DMS 273 treated with DMSO at 0.1 percent for 48 hours (cell line): ENCODE results near the gene ASXL2.
"Not testable (repeated sequence)": the region's sequence is repeated elsewhere in the genome, so short reads cannot be mapped to it uniquely, and the experiment has no call there.

Experiments used
- DNase-seq: peaks from one replicate; lab custom pipeline; 2025; lab: John Stamatoyannopoulos, UW

The ASXL2 gene

DNA sequence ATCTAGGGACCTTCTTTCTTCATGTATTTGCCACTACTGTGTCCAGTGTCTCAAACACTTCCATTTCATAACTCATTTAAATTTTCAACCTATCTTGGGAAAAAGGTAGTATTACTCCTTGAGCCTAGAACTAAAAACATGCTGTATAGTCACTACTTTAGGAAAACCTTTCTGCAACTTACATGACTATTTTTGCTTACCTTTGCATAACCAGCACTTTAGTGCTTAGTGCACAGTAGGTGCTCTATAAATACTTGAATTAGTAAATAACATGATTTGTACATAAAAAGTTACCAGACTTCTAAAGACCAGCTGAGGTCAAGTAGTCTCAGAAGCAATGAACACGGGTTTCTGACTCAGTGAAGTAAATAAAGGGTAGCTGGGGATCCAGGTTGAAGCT is 142.5 kb downstream of the ASXL2 start:
- no peak for DNase-seq

- DNase-seq = no peak
These were observed 149.7 kb downstream of the ASXL2 start for GRCh38 chr2:25728559-25728958.

DNA sequence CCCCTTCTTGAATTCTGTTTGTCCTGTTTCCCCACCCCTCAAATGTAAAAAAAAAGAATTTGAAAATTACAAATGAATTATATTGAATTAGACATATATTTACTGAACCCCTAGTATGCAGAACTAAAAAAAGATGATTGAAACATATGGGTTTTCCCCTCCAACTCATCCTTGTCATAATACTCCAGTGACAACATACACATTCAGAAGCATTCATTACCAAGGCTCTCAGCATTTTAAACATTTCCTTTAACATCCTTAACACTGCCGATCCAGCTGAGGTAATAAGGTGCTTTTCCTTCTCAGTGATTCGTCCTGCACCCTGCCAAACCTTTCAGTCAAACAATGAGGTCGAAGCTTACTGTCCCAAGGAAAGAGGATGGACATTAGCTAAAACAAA is 151.8 kb downstream of the ASXL2 start:
- DNase-seq = no peak

DNA sequence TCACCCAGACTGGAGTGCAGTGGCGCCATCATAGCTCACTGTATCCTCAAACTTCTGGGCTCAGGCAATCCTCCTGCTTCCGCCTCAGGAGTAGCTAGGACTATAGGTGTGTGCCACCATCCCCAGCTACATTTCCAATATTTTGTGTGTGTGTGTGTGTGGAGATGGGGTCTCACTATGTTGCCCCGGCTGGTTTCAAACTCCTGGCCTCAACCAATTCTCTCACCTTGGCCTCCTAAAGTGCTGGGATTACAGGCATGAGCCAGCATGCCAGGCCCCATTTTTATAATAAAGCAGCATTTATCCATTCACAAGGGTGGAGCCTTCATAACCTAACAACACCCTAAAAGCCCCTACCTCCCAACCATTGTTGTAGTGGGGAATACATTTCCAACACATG is 152.4 kb downstream of the ASXL2 start:
- DNase-seq = no peak

GRCh38 chr2:25724756-25725155 is 153.5 kb downstream of the ASXL2 start:
- no peak for DNase-seq

DNA sequence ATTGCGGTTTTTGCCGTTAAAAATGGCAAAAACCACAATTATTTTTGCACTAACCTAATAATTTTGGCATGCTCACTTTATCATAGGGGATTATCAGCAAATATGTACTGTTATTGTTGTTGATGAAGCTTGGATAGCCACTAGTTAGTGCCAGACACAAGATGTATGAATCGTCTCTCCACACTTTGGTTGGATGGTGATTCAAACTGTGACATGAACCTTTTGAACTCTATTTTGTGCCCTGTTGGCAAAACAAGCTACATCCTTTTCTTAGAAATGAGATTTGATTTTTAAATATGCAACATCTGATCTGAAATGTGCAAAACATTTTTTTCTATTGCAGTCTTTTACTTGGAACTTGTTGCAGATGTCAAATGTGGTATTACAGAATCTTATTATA is 156.1 kb downstream of the ASXL2 start:
- DNase-seq = no peak

DNA sequence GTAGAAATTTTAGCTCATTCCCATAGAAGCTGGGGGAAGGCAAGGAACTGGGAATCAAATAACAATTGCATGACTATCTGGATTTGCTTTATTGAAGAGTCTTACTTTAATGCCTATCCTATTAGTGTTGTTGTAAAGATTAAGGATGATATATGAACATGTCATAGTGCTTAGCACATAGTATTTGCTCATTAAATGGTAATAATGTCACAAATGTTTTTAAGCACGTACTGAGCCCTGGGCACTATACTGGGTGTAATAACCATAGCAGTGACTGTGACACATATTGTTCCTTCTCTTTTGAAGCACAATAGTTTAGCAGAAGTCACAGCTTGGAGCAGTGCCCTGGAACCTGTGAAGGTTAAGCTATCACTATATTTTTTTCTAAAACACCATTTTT is 157.7 kb downstream of the ASXL2 start:
- DNase-seq = no peak

DNA sequence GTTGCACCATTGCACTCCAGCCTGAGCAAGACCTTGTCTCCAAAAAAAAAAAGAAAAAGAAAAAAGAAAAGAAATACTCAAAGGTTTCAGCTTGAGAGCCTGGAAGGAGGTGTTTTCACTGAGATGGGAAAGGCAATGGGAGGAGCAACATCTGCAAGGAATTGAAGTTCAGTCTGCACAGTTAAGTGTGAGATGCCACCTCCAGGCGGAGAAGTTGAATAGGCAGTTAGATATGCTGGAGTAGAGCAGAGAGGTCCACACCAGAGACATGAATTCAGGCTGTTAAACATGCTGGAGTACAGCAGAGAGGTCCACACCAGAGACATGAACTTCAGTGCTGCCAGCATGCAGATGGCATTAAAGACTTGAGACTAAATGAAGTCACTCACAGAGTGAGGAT is 163.5 kb downstream of the ASXL2 start:
- no peak for DNase-seq

- no peak for DNase-seq
These were observed 165.8 kb downstream of the ASXL2 start for GRCh38 chr2:25712455-25712854.

- no peak for DNase-seq
These were observed 166.5 kb downstream of the ASXL2 start for GRCh38 chr2:25711675-25712354.

GRCh38 chr2:25710750-25711149 is 167.5 kb downstream of the ASXL2 start:
- DNase-seq = no peak

DNA sequence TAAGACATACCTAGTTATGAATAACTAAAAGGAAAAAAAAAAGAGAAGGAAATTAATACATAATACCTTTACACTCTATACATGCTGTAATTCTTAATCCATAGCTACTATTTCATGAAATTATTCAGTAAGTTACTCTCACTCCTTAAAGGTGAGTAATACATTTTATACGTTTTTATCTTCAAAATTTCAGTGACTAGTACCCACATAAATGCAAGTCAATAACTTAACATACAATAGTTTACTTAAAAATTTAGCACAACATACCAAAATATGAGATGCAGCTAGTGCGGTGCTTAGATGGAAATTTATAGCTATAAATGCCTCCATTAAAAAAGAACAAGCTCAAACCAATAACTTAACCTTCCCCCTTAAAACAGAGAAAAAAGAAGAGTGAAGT is 168.9 kb downstream of the ASXL2 start:
- DNase-seq = no peak

GRCh38 chr2:25707927-25708590 is 170.2 kb downstream of the ASXL2 start:
- DNase-seq = no peak

DNA sequence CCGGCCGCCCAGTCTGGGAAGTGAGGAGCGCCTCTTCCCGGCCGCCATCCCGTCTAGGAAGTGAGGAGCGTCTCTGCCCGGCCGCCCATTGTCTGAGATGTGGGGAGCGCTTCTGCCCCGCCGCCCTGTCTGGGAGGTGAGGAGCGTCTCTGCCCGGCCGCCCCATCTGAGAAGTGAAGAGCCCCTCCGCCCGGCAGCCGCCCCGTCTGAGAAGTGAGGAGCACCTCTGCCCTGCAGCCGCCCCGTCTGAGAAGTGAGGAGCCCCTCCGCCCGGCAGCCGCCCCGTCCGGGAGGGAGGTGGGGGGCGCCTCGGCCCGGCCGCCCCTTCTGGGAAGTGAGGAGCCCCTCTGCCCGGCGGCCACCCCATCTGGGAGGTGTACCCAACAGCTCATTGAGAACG is 172.7 kb downstream of the ASXL2 start:
- DNase-seq = not testable (repeated sequence)

- no peak for DNase-seq
These were observed 176.5 kb downstream of the ASXL2 start for GRCh38 chr2:25701801-25702200.

DNA sequence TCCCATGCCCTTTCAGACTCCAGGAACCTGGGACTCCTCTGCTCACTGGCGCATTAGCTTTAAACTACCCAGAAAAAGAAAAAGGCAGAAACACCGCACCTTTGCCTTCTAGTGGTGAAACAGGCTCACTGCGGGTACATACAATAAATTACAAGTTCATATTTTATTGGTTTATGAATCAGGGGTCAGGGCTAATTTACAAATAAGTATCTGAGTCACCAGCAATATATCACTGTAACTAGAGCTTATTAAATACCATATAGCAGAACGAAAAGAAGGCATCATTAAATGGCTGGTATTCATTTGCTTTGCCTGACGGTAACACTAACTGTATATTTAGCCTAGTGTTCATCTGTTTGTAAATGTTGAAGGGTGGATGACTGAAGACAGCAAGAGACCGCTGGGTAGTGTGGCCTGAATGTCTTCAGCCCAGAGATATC is 178.0 kb downstream of the ASXL2 start:
- DNase-seq = peak; percentile 9

DNA sequence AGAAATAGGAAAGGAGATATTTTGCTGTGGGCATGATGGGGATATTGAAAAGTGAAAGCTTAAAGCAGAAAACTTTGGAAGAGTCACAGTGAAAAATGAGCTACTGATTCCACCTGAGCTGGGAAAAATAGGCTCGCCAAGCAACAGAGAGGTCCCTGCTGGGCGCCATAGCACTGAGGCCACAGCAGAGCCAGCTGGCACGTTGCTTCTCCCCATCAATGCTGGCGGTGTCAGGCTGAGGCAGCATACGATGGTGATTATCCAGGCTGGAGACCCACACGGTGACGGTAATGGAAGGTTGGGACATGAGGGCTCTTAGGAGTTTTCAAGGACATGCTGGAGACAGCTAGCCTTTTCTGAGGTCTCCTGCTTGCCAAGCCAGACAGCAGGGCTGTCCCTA is 179.1 kb downstream of the ASXL2 start:
- no peak for DNase-seq

GRCh38 chr2:25698752-25699151 is 179.5 kb downstream of the ASXL2 start:
- no peak for DNase-seq

GRCh38 chr2:25697559-25698341 is 180.5 kb downstream of the ASXL2 start:
- no peak for DNase-seq

DNA sequence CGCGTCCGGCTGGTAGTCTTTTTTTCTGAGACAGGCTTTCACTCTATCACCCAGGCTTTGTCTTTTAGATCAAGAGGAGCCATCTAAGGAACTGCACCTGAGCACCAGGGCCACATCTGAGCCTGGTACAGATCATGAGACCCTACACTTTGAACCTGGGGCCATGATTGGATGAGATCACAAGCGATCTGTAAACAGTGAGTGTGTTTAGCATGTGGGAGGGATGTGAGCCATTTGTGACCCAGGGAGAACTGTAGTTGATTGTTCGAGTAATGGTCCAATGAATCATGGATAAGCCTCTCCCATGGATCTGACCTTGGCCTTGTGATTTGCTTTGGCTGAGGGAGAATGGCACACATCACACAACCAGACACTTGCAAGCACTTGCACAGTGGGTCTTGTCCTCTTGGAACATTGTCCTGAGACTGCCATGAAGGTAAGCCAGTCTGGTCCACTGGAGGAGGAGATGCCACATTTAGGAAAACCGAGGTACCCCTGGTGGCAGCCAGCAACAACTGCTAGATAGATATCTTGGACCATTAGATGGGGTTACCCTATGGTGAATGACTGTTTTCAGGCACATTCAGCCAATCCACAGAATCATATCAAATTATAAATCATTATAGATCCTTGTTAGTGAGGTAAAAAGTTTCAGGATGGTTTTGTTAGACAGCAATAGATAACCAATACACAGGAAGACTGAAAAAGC is 185.4 kb downstream of the ASXL2 start:
- DNase-seq = no peak

GRCh38 chr2:25692143-25692542 is 186.1 kb downstream of the ASXL2 start:
- no peak for DNase-seq

DNA sequence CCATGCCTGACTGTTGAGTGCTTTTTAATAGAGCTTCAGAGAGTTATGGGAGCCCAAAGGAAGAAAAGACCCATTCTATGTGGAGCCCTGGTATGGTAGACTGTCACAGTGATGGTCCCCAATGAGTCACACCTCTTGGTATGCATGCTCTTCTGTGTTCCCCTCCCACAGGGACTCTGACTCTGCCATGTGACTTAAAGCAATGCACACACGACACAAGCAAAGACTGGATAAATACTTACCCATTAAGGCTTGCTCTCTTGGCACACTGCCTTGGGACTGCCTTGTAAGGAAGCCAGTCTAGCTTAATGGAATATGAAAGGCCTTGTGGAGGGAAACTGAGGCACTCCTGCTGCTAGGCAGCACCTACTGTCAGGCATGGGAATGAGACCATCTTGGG is 188.2 kb downstream of the ASXL2 start:
- DNase-seq = no peak

DNA sequence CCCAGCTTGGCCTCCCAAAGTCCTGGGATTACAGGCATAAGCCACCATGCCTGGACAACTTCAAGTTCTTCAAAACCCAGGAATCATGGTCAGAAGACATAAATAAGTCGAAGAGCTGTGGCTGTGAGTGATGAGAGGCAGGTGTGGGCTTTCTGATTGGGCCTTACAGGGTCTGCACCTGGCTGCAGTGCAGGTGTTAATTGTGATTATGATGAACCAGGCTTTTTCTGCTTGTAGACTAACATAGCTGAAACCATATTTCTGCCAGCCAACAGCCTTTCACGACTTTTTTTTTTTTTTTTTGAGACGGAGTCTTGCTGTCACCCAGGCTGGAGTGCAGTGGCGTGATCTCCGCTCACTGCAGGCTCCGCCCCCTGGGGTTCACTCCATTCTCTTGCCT is 190.1 kb downstream of the ASXL2 start:
- no peak for DNase-seq
